Measurements from ENCODE around the gene GPR22. TPM values are rescaled to one million over a fixed set of nuclear protein-coding genes. Genes with fewer than 3 reads are reported as not detected.

The GPR22 gene
- total and polyA plus RNA-seq, 10 of the 15 experiments (the other 5 are each of a cell fraction or from before 2014, with no cell fraction given): 0.11 to 0.71 (median 0.47) TPM; not detected in 6

- DNase-seq (ENCODE audit: low read depth, low spot score): peak; percentile 19
- Histone ChIP-seq H3K79me2 (ENCODE audit: control insufficient read depth, insufficient read depth, low read length) (no peaks in the 10 kb centered on the region), H3K27me3 (replicated peaks in 1 of 2; ENCODE audit: control insufficient read depth in 2 of 2, insufficient read depth in 2 of 2, low read length in 1 of 2) (no peaks in the 10 kb centered on the region), H3K27ac (ENCODE audit: control insufficient read depth, insufficient read depth) (no peak overlapping the region), H3K9ac (ENCODE audit: control insufficient read depth, insufficient read depth, low read length) (no peak overlapping the region), H4K20me1 (ENCODE audit: control insufficient read depth, insufficient read depth) (no peaks in the 10 kb centered on the region), H2AFZ (ENCODE audit: control insufficient read depth, low read depth, low read length) (no peak overlapping the region), H3K9me3 (replicated peaks; ENCODE audit: control insufficient read depth, insufficient read depth, low read length) (no peaks in the 10 kb centered on the region), H3K4me1 (ENCODE audit: control insufficient read depth, insufficient read depth, low read length) (no peaks in the 10 kb centered on the region), H3K4me3 (no peak overlapping the region), H3K36me3 (ENCODE audit: control insufficient read depth in 2 of 2, insufficient read depth in 2 of 2, low read length in 1 of 2) (no peaks in the 10 kb centered on the region; a peak in 1 of 4 replicates), H3K4me2 (ENCODE audit: control insufficient read depth, insufficient read depth) (no peak overlapping the region)
- POLR2A ChIA-PET: interaction anchor here (0.6 kb wide), 2 partner anchors 96 to 291 kb away, joined by 4 to 6 read pairs; no protein-coding TSS in a partner anchor
- 83% methylated on average over 6 of the region's 6 CpGs for WGBS (ENCODE audit: insufficient coverage, insufficient replicate concordance, low lambda C conversion rate, missing lambda C conversion rate)
- intact Hi-C loops (cut with micrococcal nuclease; ENCODE audit: unreplicated experiment): loop anchor here (1.0 kb wide), 2 partner anchors 262 to 416 kb away; no protein-coding TSS in a partner anchor
- in situ Hi-C loops (cut with MboI): no loop called here
- BruUV-seq (replicated peaks): no TSS peak
- TF ChIP-seq EGR1 (IDR thresholded peaks at IDR 0.05; ENCODE audit: borderline replicate concordance in 1 of 2, low read depth in 2 of 2, low read length in 2 of 2): no peak
- peak; percentile 68 to 92 (median 76) for TF ChIP-seq CTCF (IDR thresholded peaks at IDR 0.05 in 2 of 3, conservative IDR thresholded peaks at IDR 0.05 in 1 of 3; ENCODE audit: control insufficient read depth in 2 of 3, extremely low read depth in 1 of 3, insufficient read depth in 1 of 3, low read depth in 3 of 3, low read length in 3 of 3)
- no peak for TF ChIP-seq ESRRA (IDR thresholded peaks at IDR 0.05; ENCODE audit: low read length)
- peak; percentile 82 for TF ChIP-seq SMC3 (IDR thresholded peaks at IDR 0.05; ENCODE audit: borderline replicate concordance, low read length)
- no peak for TF ChIP-seq SRF (IDR thresholded peaks at IDR 0.05; ENCODE audit: low read depth in 2 of 2, low read length in 2 of 2)
- peak; percentile 73; the same call in 1 of the 2 replicates for TF ChIP-seq YY1 (IDR thresholded peaks at IDR 0.05; ENCODE audit: low read depth, low read length)
- TF ChIP-seq YBX1 (IDR thresholded peaks at IDR 0.05): no peak
- no peak for TF ChIP-seq ASH2L (IDR thresholded peaks at IDR 0.05; ENCODE audit: borderline replicate concordance, low read depth)
- no peak for TF ChIP-seq JUNB (IDR thresholded peaks at IDR 0.05)
- peak; percentile 88 for TF ChIP-seq RAD21 (IDR thresholded peaks at IDR 0.05; ENCODE audit: insufficient read depth, low read depth, low read length)
- CTCF ChIA-PET: interaction anchor here (0.7 to 2.9 kb wide), 36 partner anchors 9 to 417 kb away, joined by 3 to 63 read pairs (median 4); partner anchors contain the start of gene CBLL1
- peak; percentile 90 for ATAC-seq
- peak; percentile 41 for FAIRE-seq
- SMC1A ChIA-PET (ENCODE audit: uncharacterized antibody, unreplicated experiment): interaction anchor here (0.7 to 2.8 kb wide), 26 partner anchors 8 to 411 kb away, joined by 3 to 23 read pairs (median 4); no protein-coding TSS in a partner anchor
- RAD21 ChIA-PET (ENCODE audit: unreplicated experiment): interaction anchor here (0.9 to 2.6 kb wide), 12 partner anchors 8 to 682 kb away, joined by 3 to 15 read pairs (median 5); no protein-coding TSS in a partner anchor
These were observed 6.4 kb upstream of the GPR22 start for GRCh38 chr7:107463139-107464078.

Measured in GM12878 (cell line).